Common myeloid progenitor, CD34-positive (primary cell): ENCODE measurements around the gene PKHD1.

Experiments
- CTCF ChIA-PET: fragments of 350-600 bp; sonication (Branson Sonifier 250); formaldehyde crosslinking; loops from one replicate; lab custom pipeline; 2021; ENCODE audit warnings: antibody characterized with exemption; lab: Charles Lee
- POLR2A ChIA-PET: fragments of 350-600 bp; sonication (Branson Sonifier 250); formaldehyde crosslinking; loops from one replicate; lab custom pipeline; 2021; ENCODE audit warnings: antibody characterized with exemption; lab: Charles Lee
- DNase-seq, 3 donors: peaks; one replicate each; pipeline versions ENCODE4 v3.0.0 to v3.0.0-alpha.2; 2013
- H3K27ac ChIP-seq, 2 experiments: 1 replicate in 1 of 2; 2 replicates in 1 of 2; pipeline ENCODE4 v1.7.0; 2013; ENCODE audit warnings: inconsistent platforms in 2 of 2, low read length in 2 of 2, mild to moderate bottlenecking in 2 of 2, low read depth in 1 of 2, moderate library complexity in 1 of 2; ENCODE audit not compliant: severe bottlenecking in 2 of 2, insufficient read depth in 1 of 2, poor library complexity in 1 of 2
- H3K27me3 ChIP-seq, 5 experiments: replicated peaks in 2 of 5; 1 replicate in 3 of 5; 2 replicates in 2 of 5; pipeline versions ENCODE4 v1.6.1 to v1.7.0; 2013; ENCODE audit warnings: low read length in 4 of 5, mild to moderate bottlenecking in 2 of 5, moderate library complexity in 2 of 5, inconsistent platforms in 1 of 5; ENCODE audit not compliant: insufficient read depth in 5 of 5, control insufficient read depth in 4 of 5
- H3K36me3 ChIP-seq, 4 experiments: 1 replicate in 2 of 4; 2 replicates in 2 of 4; pipeline versions ENCODE4 v1.6.1 to v1.7.0; 2013; ENCODE audit warnings: low read length in 3 of 4, control low read depth in 1 of 4, mild to moderate bottlenecking in 1 of 4; ENCODE audit not compliant: control insufficient read depth in 4 of 4, insufficient read depth in 4 of 4
- H3K4me1 ChIP-seq, 4 experiments: 1 replicate in 3 of 4; 2 replicates in 1 of 4; pipeline versions ENCODE4 v1.6.1 to v1.7.1; 2013; ENCODE audit warnings: low read length in 3 of 4, mild to moderate bottlenecking in 3 of 4, control low read depth in 1 of 4, inconsistent platforms in 1 of 4, moderate library complexity in 1 of 4; ENCODE audit not compliant: control insufficient read depth in 4 of 4, insufficient read depth in 4 of 4; ENCODE audit errors: control extremely low read depth in 1 of 4
- H3K4me3 ChIP-seq, 7 experiments: 1 replicate in 4 of 7; 2 replicates in 3 of 7; pipeline versions ENCODE4 v1.5.1 to v1.7.0; 2013; ENCODE audit warnings: mild to moderate bottlenecking in 7 of 7, low read length in 6 of 7, moderate library complexity in 6 of 7, inconsistent platforms in 2 of 7, low read depth in 2 of 7, control low read depth in 1 of 7; ENCODE audit not compliant: insufficient read depth in 4 of 7, control insufficient read depth in 1 of 7; ENCODE audit errors: extremely low read depth in 1 of 7
- H3K9me3 ChIP-seq, 5 experiments: 1 replicate in 4 of 5; 2 replicates in 1 of 5; pipeline versions ENCODE4 v1.6.1 to v1.7.1; 2013; ENCODE audit warnings: low read length in 4 of 5, mild to moderate bottlenecking in 2 of 5, inconsistent platforms in 1 of 5, low read depth in 1 of 5, moderate library complexity in 1 of 5; ENCODE audit not compliant: control insufficient read depth in 4 of 5, insufficient read depth in 2 of 5; ENCODE audit errors: control extremely low read depth in 1 of 5
- WGBS: methylation state at CpG from one replicate; pipeline ENCODE4 v1.1.5; 2013; ENCODE audit not compliant: insufficient coverage; 5-methylcytosine and 5-hydroxymethylcytosine counted together

PKHD1 gene

GRCh38 chr6:52081237-52081636 lies 6.2 kb downstream of the PKHD1 start:
- CTCF ChIA-PET = no interaction called here
- Histone ChIP-seq H3K4me1 (no peaks in the 10 kb centered on the region), H3K4me3 (no peak overlapping the region), H3K9me3 (no peaks in the 10 kb centered on the region), H3K36me3 (no peaks in the 10 kb centered on the region), H3K27me3 (no peaks in the 10 kb centered on the region), H3K27ac (no peak overlapping the region)
- no peak for DNase-seq
- POLR2A ChIA-PET = no interaction called here
- no CpG with 5 or more reads among the region's 4 CpGs for WGBS

DNA sequence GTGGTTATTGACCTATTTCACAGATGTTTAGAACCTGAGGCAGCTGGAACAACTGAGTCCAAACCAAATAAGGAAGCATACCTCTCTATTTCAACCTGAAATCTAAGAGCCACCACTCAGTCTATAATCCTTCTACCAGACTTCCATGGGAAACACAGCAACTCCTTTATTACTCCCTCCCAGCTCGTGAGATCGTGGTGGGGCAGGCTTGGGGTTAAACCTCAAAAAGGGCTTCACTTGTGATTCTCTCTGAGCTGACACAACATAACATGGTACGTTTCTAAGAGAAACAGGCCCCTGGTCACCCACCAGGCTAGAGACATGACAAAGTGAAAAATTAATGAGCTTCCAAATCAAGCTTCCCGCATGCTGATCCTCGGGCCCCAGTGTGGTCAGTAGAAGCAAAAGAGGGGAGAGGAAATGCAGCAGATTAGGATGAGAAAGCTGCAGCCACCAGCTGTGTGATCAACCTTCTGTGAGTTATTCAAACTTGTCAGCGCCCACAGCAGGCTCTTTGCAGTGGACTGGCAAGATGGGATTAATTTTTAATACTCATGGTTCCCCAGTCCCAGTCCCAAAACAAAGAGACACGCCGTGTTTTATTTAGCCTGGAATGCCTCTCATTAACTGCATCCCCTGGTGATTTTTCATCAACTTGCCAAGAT lies 9.3 kb downstream of the PKHD1 start:
- ChIA-PET POLR2A (no interaction called here), CTCF (interaction anchor here (1.3 kb wide), 1 partner anchor 23 kb away, joined by 3 read pairs; no protein-coding TSS in a partner anchor)
- Histone ChIP-seq H3K4me1 (no peaks in the 10 kb centered on the region), H3K27ac (no peak overlapping the region), H3K4me3 (no peak overlapping the region), H3K27me3 (no peaks in the 10 kb centered on the region), H3K36me3 (no peaks in the 10 kb centered on the region), H3K9me3 (no peaks in the 10 kb centered on the region)
- WGBS = 88% methylated on average over 7 of the region's 8 CpGs
- no peak for DNase-seq

- Histone ChIP-seq H3K4me3 (no peak overlapping the region), H3K4me1 (no peaks in the 10 kb centered on the region), H3K27me3 (no peaks in the 10 kb centered on the region), H3K27ac (no peak overlapping the region), H3K9me3 (no peaks in the 10 kb centered on the region), H3K36me3 (no peaks in the 10 kb centered on the region)
- ChIA-PET CTCF (interaction anchor here (1.3 kb wide), 1 partner anchor 24 kb away, joined by 3 read pairs; no protein-coding TSS in a partner anchor), POLR2A (no interaction called here)
- DNase-seq = no peak
- WGBS = 100% methylated on average over 2 of the region's 3 CpGs
These were observed 10.1 kb downstream of the PKHD1 start for GRCh38 chr6:52077180-52077884.

GRCh38 chr6:52076791-52077179 lies 10.6 kb downstream of the PKHD1 start:
- ChIA-PET CTCF (no interaction called here), POLR2A (no interaction called here)
- DNase-seq = no peak
- H3K27me3 ChIP-seq = no peaks in the 10 kb centered on the region
- WGBS = 69% methylated on average over 3 of the region's 4 CpGs
- no peaks in the 10 kb centered on the region for H3K4me1 ChIP-seq
- H3K9me3 ChIP-seq = no peaks in the 10 kb centered on the region
- no peak overlapping the region for H3K27ac ChIP-seq
- H3K4me3 ChIP-seq = no peak overlapping the region
- no peaks in the 10 kb centered on the region for H3K36me3 ChIP-seq

- DNase-seq = no peak
- Histone ChIP-seq H3K27ac (no peak overlapping the region), H3K36me3 (no peaks in the 10 kb centered on the region), H3K9me3 (no peaks in the 10 kb centered on the region), H3K27me3 (no peaks in the 10 kb centered on the region), H3K4me3 (no peak overlapping the region), H3K4me1 (no peaks in the 10 kb centered on the region)
- CTCF ChIA-PET = no interaction called here
- POLR2A ChIA-PET = no interaction called here
- WGBS = 98% methylated on average over 4 of the region's 5 CpGs
These were observed 12.7 kb downstream of the PKHD1 start for GRCh38 chr6:52074716-52075115.

GRCh38 chr6:52074155-52074554 lies 13.3 kb downstream of the PKHD1 start:
- no peaks in the 10 kb centered on the region for H3K36me3 ChIP-seq
- H3K27me3 ChIP-seq = no peaks in the 10 kb centered on the region
- DNase-seq = no peak
- no peak overlapping the region for H3K4me3 ChIP-seq
- 88% methylated on average over 1 of the region's 2 CpGs for WGBS
- H3K4me1 ChIP-seq = no peaks in the 10 kb centered on the region
- no peaks in the 10 kb centered on the region for H3K9me3 ChIP-seq
- CTCF ChIA-PET = no interaction called here
- H3K27ac ChIP-seq = no peak overlapping the region
- POLR2A ChIA-PET = no interaction called here

GRCh38 chr6:52065621-52066020 lies 21.8 kb downstream of the PKHD1 start:
- Histone ChIP-seq H3K4me1 (peaks cover 0 to 17% (median 7%) of the 10 kb centered on the region in 4 experiments), H3K4me3 (no peak overlapping the region), H3K27ac (no peak overlapping the region), H3K36me3 (no peaks in the 10 kb centered on the region), H3K27me3 (no peaks in the 10 kb centered on the region), H3K9me3 (no peaks in the 10 kb centered on the region)
- DNase-seq = peak in 1 of 3 donors; percentile 8
- POLR2A ChIA-PET = no interaction called here
- CTCF ChIA-PET = no interaction called here
